T-cell (primary cell): ENCODE results near the gene ALDH3B1. TPM values are rescaled to one million over a fixed set of nuclear protein-coding genes. Genes with fewer than 3 reads are reported as not detected.

ENCODE experiments used
- ATAC-seq, 4 experiments: fragments of 200-7000 bp in 3 of 4; fragments of 150-1000 bp in 1 of 4; cut with Tn5 transposase; replicated peaks in 1 of 4; 1 replicate in 3 of 4; 2 replicates in 1 of 4; pipeline ENCODE4 v1.10.0; 2021; ENCODE audit warnings: moderate library complexity in 3 of 4, mild to moderate bottlenecking in 2 of 4, moderate number of reproducible peaks in 1 of 4
- CTCF ChIA-PET, 2 donors: fragments of 300-600 bp; sonication (Branson Sonifier 250); formaldehyde crosslinking; loops; one replicate each; lab custom pipeline; 2022; ENCODE audit warnings: antibody characterized with exemption in 2 of 2; lab: Charles Lee
- POLR2A ChIA-PET, 2 donors: fragments of 300-600 bp; sonication (Branson Sonifier 250); formaldehyde crosslinking; loops; one replicate each; lab custom pipeline; 2022; ENCODE audit warnings: antibody characterized with exemption in 2 of 2; lab: Charles Lee
- DNase-seq, 35 experiments: peaks; one replicate each; pipeline versions ENCODE4 v3.0.0 to v3.0.0-alpha.2; 2013 to 2023
- H3K27ac ChIP-seq: one replicate; pipeline ENCODE4 v1.5.1; 2013; ENCODE audit warnings: low read length
- H3K27me3 ChIP-seq, 2 experiments: replicated peaks in 1 of 2; 1 replicate in 1 of 2; 2 replicates in 1 of 2; pipeline versions ENCODE4 v1.6.1 to v1.7.0; 2013; ENCODE audit warnings: low read length in 1 of 2, mixed read lengths in 1 of 2; ENCODE audit not compliant: control insufficient read depth in 2 of 2, insufficient read depth in 2 of 2; ENCODE audit errors: extremely low read depth in 1 of 2
- H3K36me3 ChIP-seq, 2 donors: 1 replicate in 1 of 2; 2 replicates in 1 of 2; pipeline versions ENCODE4 v1.6.1 to v1.7.0; 2013; ENCODE audit warnings: low read length in 1 of 2; ENCODE audit not compliant: control insufficient read depth in 2 of 2, insufficient read depth in 1 of 2; ENCODE audit errors: extremely low read depth in 1 of 2
- H3K4me1 ChIP-seq, 2 experiments: 1 replicate in 1 of 2; 2 replicates in 1 of 2; pipeline versions ENCODE4 v1.6.1 to v1.7.0; 2013; ENCODE audit warnings: low read length in 2 of 2, mixed read lengths in 1 of 2; ENCODE audit not compliant: insufficient read depth in 2 of 2, control insufficient read depth in 1 of 2; ENCODE audit errors: extremely low read depth in 1 of 2
- H3K4me3 ChIP-seq, 2 donors: 1 replicate in 1 of 2; 2 replicates in 1 of 2; pipeline versions ENCODE4 v1.5.1 to v1.7.0; 2013; ENCODE audit warnings: mild to moderate bottlenecking in 2 of 2, low read length in 1 of 2, moderate library complexity in 1 of 2; ENCODE audit not compliant: control insufficient read depth in 1 of 2; ENCODE audit errors: extremely low read depth in 1 of 2
- H3K9me3 ChIP-seq: 2 replicates; pipeline ENCODE4 v1.7.0; 2013
- H3K27ac Mint-ChIP-seq, 2 donors: one replicate each; pipeline ENCODE4 v1.8.0; 2020 to 2021; ENCODE audit warnings: mild to moderate bottlenecking in 2 of 2, mixed read lengths in 2 of 2
- H3K27me3 Mint-ChIP-seq, 2 donors: one replicate each; pipeline ENCODE4 v1.8.0; 2021 to 2022; ENCODE audit warnings: mixed read lengths in 2 of 2
- H3K36me3 Mint-ChIP-seq: one replicate; pipeline ENCODE4 v1.8.0; 2021; ENCODE audit warnings: mixed read lengths
- H3K4me1 Mint-ChIP-seq, 3 donors: one replicate each; pipeline ENCODE4 v1.8.0; 2020 to 2022; ENCODE audit warnings: mixed read lengths in 3 of 3, mild to moderate bottlenecking in 1 of 3
- H3K4me3 Mint-ChIP-seq, 3 donors: one replicate each; pipeline ENCODE4 v1.8.0; 2020 to 2022; ENCODE audit warnings: mild to moderate bottlenecking in 3 of 3, mixed read lengths in 3 of 3, moderate library complexity in 3 of 3
- H3K9me3 Mint-ChIP-seq, 3 donors: one replicate each; pipeline ENCODE4 v1.8.0; 2020 to 2022; ENCODE audit warnings: mixed read lengths in 3 of 3
- WGBS: methylation state at CpG from one replicate; pipeline ENCODE4 v1.1.5; 2013; ENCODE audit warnings: missing lambda C conversion rate; ENCODE audit not compliant: insufficient coverage; 5-methylcytosine and 5-hydroxymethylcytosine counted together
- total RNA-seq, 35 experiments: library from RNA in 6 of 35; stranded (reverse) in 6 of 35; fragments of 120-200 nt in 1 of 35; gene quantifications; one replicate each; pipeline versions ENCODE4 v1.2.1 to v1.2.4 and lab custom pipeline; 2013 to 2026

Gene ALDH3B1
- total RNA-seq, 5 donors from 2014 or later (not counting 1 experiment from before 2014, with no cell fraction given) = 0.20 to 0.53 (median 0.25) TPM

GRCh38 chr11:68030318-68031143 is 20.4 kb downstream of the ALDH3B1 start, which contains the start of gene NDUFS8:
Gene NDUFS8 (plus strand): TSS chr11:68030681. CDS start chr11:68032152, 1,471 bp downstream.
- Mint-ChIP-seq H3K36me3 (peaks cover 3% of the 10 kb centered on the region), H3K27ac (peak within 1 kb of the TSS; percentile 89 to 94), H3K27me3 (no peaks in the 10 kb centered on the region), H3K4me1 (peaks cover 19 to 30% (median 29%) of the 10 kb centered on the region in 3 donors), H3K9me3 (no peaks in the 10 kb centered on the region), H3K4me3 (peak within 1 kb of the TSS; percentile 91 to 96 (median 95))
- Histone ChIP-seq H3K9me3 (no peaks in the 10 kb centered on the region), H3K27ac (peak within 1 kb of the TSS; percentile 76), H3K4me1 (peaks cover 4 to 36% of the 10 kb centered on the region in 2 experiments), H3K36me3 (peaks cover 8 to 24% of the 10 kb centered on the region in 2 donors), H3K27me3 (no peaks in the 10 kb centered on the region), H3K4me3 (peak within 1 kb of the TSS; percentile 62 to 84)
- ATAC-seq = peak; percentile 94 to 96 (median 95)
- ChIA-PET POLR2A (no interaction called here), CTCF (no interaction called here)
- DNase-seq = peak; percentile 88 to 98 (median 95)
- under 1% methylated on average over 28 of the region's 56 CpGs for WGBS

GRCh38 chr11:68031144-68031464 is 21.0 kb downstream of the ALDH3B1 start:
- no peaks in the 10 kb centered on the region for H3K9me3 Mint-ChIP-seq
- Histone ChIP-seq H3K36me3 (peaks cover 8 to 24% of the 10 kb centered on the region in 2 donors), H3K4me1 (peaks cover 4 to 40% of the 10 kb centered on the region in 2 experiments), H3K4me3 (peak overlapping the region; percentile 62 to 84), H3K9me3 (no peaks in the 10 kb centered on the region), H3K27me3 (no peaks in the 10 kb centered on the region), H3K27ac (peak overlapping the region; percentile 76)
- peak overlapping the region; percentile 91 to 96 (median 95) for H3K4me3 Mint-ChIP-seq
- H3K4me1 Mint-ChIP-seq = peaks cover 19 to 35% (median 29%) of the 10 kb centered on the region in 3 donors
- H3K27ac Mint-ChIP-seq = peak overlapping the region; percentile 89 to 94
- peak in 3 of 35 experiments; percentile 12 to 46 (median 15) for DNase-seq
- CTCF ChIA-PET = no interaction called here
- WGBS = 11% methylated on average over 5 of the region's 10 CpGs
- H3K27me3 Mint-ChIP-seq = no peaks in the 10 kb centered on the region
- peak in 2 of 4 experiments; percentile 2 to 3 for ATAC-seq
- POLR2A ChIA-PET = interaction anchor here in 1 of 2 donors (0.5 kb wide), 1 partner anchor 346 kb away, joined by 3 read pairs; no protein-coding TSS in a partner anchor
- peaks cover 3% of the 10 kb centered on the region for H3K36me3 Mint-ChIP-seq

- Mint-ChIP-seq H3K4me3 (peak overlapping the region; percentile 91 to 96 (median 95)), H3K36me3 (peaks cover 3% of the 10 kb centered on the region), H3K9me3 (no peaks in the 10 kb centered on the region), H3K4me1 (peaks cover 23 to 43% (median 32%) of the 10 kb centered on the region in 3 donors), H3K27me3 (no peaks in the 10 kb centered on the region), H3K27ac (peak overlapping the region; percentile 72 to 89)
- Histone ChIP-seq H3K4me3 (no peak overlapping the region), H3K27me3 (no peaks in the 10 kb centered on the region), H3K27ac (no peak overlapping the region), H3K36me3 (peaks cover 8 to 24% of the 10 kb centered on the region in 2 donors), H3K4me1 (peaks cover 4 to 49% of the 10 kb centered on the region in 2 experiments), H3K9me3 (no peaks in the 10 kb centered on the region)
- CTCF ChIA-PET = no interaction called here
- 83% methylated on average over 2 of the region's 9 CpGs for WGBS
- POLR2A ChIA-PET = no interaction called here
- ATAC-seq (no peak), DNase-seq (no peak)
These were observed 21.9 kb downstream of the ALDH3B1 start for GRCh38 chr11:68032003-68032402.

GRCh38 chr11:68032997-68033707 is 23.0 kb downstream of the ALDH3B1 start:
- no peak overlapping the region for H3K27ac ChIP-seq
- H3K27me3 ChIP-seq = no peaks in the 10 kb centered on the region
- DNase-seq (no peak), ATAC-seq (no peak)
- H3K9me3 ChIP-seq = no peaks in the 10 kb centered on the region
- Mint-ChIP-seq H3K27me3 (no peaks in the 10 kb centered on the region), H3K4me3 (peak overlapping the region in 1 of 3 donors; percentile 33), H3K9me3 (no peaks in the 10 kb centered on the region), H3K27ac (no peak overlapping the region), H3K36me3 (peaks cover 3% of the 10 kb centered on the region), H3K4me1 (peaks cover 28 to 51% (median 38%) of the 10 kb centered on the region in 3 donors)
- 97% methylated on average over 25 of the region's 29 CpGs for WGBS
- POLR2A ChIA-PET = interaction anchor here in 1 of 2 donors (0.6 kb wide), 1 partner anchor 426 kb away, joined by 3 read pairs; no protein-coding TSS in a partner anchor
- CTCF ChIA-PET = no interaction called here
- H3K36me3 ChIP-seq = peaks cover 8 to 24% of the 10 kb centered on the region in 2 donors
- no peak overlapping the region for H3K4me3 ChIP-seq
- H3K4me1 ChIP-seq = peaks cover 4 to 61% of the 10 kb centered on the region in 2 experiments

- H3K27ac Mint-ChIP-seq = no peak overlapping the region
- 97% methylated on average over 11 of the region's 12 CpGs for WGBS
- H3K27ac ChIP-seq = no peak overlapping the region
These were observed 23.6 kb downstream of the ALDH3B1 start for GRCh38 chr11:68033708-68034045.

GRCh38 chr11:68035266-68035876 is 25.2 kb downstream of the ALDH3B1 start:
- Mint-ChIP-seq H3K27me3 (no peaks in the 10 kb centered on the region), H3K4me1 (peaks cover 24 to 45% (median 28%) of the 10 kb centered on the region in 3 donors), H3K27ac (peak overlapping the region in 1 of 2 donors; percentile 66), H3K36me3 (peaks cover 3% of the 10 kb centered on the region), H3K9me3 (no peaks in the 10 kb centered on the region), H3K4me3 (no peak overlapping the region)
- Histone ChIP-seq H3K36me3 (peaks cover 8 to 24% of the 10 kb centered on the region in 2 donors), H3K4me3 (no peak overlapping the region), H3K27me3 (no peaks in the 10 kb centered on the region), H3K4me1 (peaks cover 8 to 74% of the 10 kb centered on the region in 2 experiments), H3K27ac (no peak overlapping the region), H3K9me3 (no peaks in the 10 kb centered on the region)
- no peak for DNase-seq
- ChIA-PET CTCF (interaction anchor here in 1 of 2 donors (0.7 kb wide), 1 partner anchor 17 kb away, joined by 6 read pairs; no protein-coding TSS in a partner anchor), POLR2A (no interaction called here)
- ATAC-seq = no peak
- WGBS = over 99% methylated on average over 7 of the region's 13 CpGs

More at GRCh38 chr11:68033708-68034045, 23.6 kb downstream of the ALDH3B1 start:
- ChIA-PET POLR2A (no interaction called here), CTCF (no interaction called here)
- ATAC-seq = no peak
- H3K4me3 ChIP-seq = no peak overlapping the region
- H3K27me3 ChIP-seq = no peaks in the 10 kb centered on the region
- peaks cover 8 to 24% of the 10 kb centered on the region in 2 donors for H3K36me3 ChIP-seq
- H3K4me1 ChIP-seq = peaks cover 6 to 66% of the 10 kb centered on the region in 2 experiments
- Mint-ChIP-seq H3K4me3 (peak overlapping the region in 1 of 3 donors; percentile 33), H3K27me3 (no peaks in the 10 kb centered on the region), H3K36me3 (peaks cover 3% of the 10 kb centered on the region), H3K9me3 (no peaks in the 10 kb centered on the region), H3K4me1 (peaks cover 28 to 50% (median 38%) of the 10 kb centered on the region in 3 donors)
- no peaks in the 10 kb centered on the region for H3K9me3 ChIP-seq
- DNase-seq = no peak
